Inflammatory macrophage (primary cell): ENCODE measurements around the gene LPIN1.
A peak's percentile ranks its signal among the peaks of the same experiment; 100 is the strongest.

Experiments
- DNase-seq, 2 donors: peaks; one replicate each; pipeline ENCODE4 v3.0.0-alpha.2; 2020 to 2022

Gene LPIN1

GRCh38 chr2:11869391-11869991 lies 123.1 kb downstream of the LPIN1 start:
- no peak for DNase-seq

- DNase-seq: no peak
Measured at GRCh38 chr2:11870064-11870463, 123.6 kb downstream of the LPIN1 start.

- DNase-seq: peak in 1 of 2 donors; percentile 30
Measured at GRCh38 chr2:11870584-11870983, 124.2 kb downstream of the LPIN1 start.

GRCh38 chr2:11871421-11871820 lies 125.0 kb downstream of the LPIN1 start:
- DNase-seq: no peak

- DNase-seq: no peak
Measured at GRCh38 chr2:11872247-11872947, 126.0 kb downstream of the LPIN1 start.

GRCh38 chr2:11872948-11873269 lies 126.5 kb downstream of the LPIN1 start:
- DNase-seq: no peak

- peak; percentile 65 to 82 for DNase-seq
Measured at GRCh38 chr2:11873356-11874154, 127.1 kb downstream of the LPIN1 start.

- DNase-seq: no peak
Measured at GRCh38 chr2:11874861-11875260, 128.4 kb downstream of the LPIN1 start.

GRCh38 chr2:11875481-11875880 lies 129.0 kb downstream of the LPIN1 start:
- no peak for DNase-seq

- no peak for DNase-seq
Measured at GRCh38 chr2:11876436-11876835, 130.0 kb downstream of the LPIN1 start.

GRCh38 chr2:11876889-11877288 lies 130.5 kb downstream of the LPIN1 start:
- no peak for DNase-seq
